HepG2 (cell line): ENCODE data around the gene TXLNA. TPM values are rescaled to one million over a fixed set of nuclear protein-coding genes. Genes with fewer than 3 reads are reported as not detected.

Source experiments
- AKAP8 ChIP-seq: sonication (generic); formaldehyde crosslinking; IDR thresholded peaks from 2 replicates; pipeline ENCODE4 v1.5.1; 2020; ENCODE audit warnings: mild to moderate bottlenecking, missing genetic modification reagents
- CBX1 ChIP-seq: IDR thresholded peaks from one replicate; pipeline ENCODE4 v1.6.1; 2016; ENCODE audit warnings: antibody characterized with exemption, low read depth
- DNMT1 ChIP-seq: sonication (generic); formaldehyde crosslinking; IDR thresholded peaks from 2 replicates; pipeline ENCODE4 v1.5.1; 2020; ENCODE audit warnings: mild to moderate bottlenecking, missing genetic modification reagents
- JUND ChIP-seq: sonication (generic); formaldehyde crosslinking; IDR thresholded peaks from 2 replicates; pipeline ENCODE4 v1.8.0; 2022; ENCODE audit warnings: mild to moderate bottlenecking, missing genetic modification reagents
- RNF2 ChIP-seq: fragments of 450-650 bp; conservative IDR thresholded peaks from 2 replicates; pipeline ENCODE4 v1.6.1; 2016; ENCODE audit warnings: low read depth
- SETDB1 ChIP-seq: sonication (generic); formaldehyde crosslinking; IDR thresholded peaks from 2 replicates; pipeline ENCODE4 v1.5.1; 2020; ENCODE audit warnings: missing genetic modification reagents, mild to moderate bottlenecking, borderline replicate concordance
- SRY ChIP-seq: sonication (generic); formaldehyde crosslinking; IDR thresholded peaks from 2 replicates; pipeline ENCODE4 v1.8.0; 2022; ENCODE audit warnings: mild to moderate bottlenecking, missing genetic modification reagents
- ZNF333 ChIP-seq: sonication (generic); formaldehyde crosslinking; IDR thresholded peaks from 2 replicates; pipeline ENCODE4 v1.4.0; 2020; ENCODE audit warnings: mild to moderate bottlenecking, missing genetic modification reagents, borderline replicate concordance
- ZNF556 ChIP-seq: sonication (generic); formaldehyde crosslinking; IDR thresholded peaks from 2 replicates; pipeline ENCODE4 v1.4.0; 2020; ENCODE audit warnings: mild to moderate bottlenecking, missing genetic modification reagents, borderline replicate concordance
- ZNF569 ChIP-seq: sonication (generic); formaldehyde crosslinking; IDR thresholded peaks from 2 replicates; pipeline ENCODE4 v1.5.0; 2020; ENCODE audit warnings: mild to moderate bottlenecking, missing genetic modification reagents, moderate library complexity, borderline replicate concordance
- ZNF7 ChIP-seq: IDR thresholded peaks from 2 replicates; pipeline ENCODE4 v1.6.1; 2016; ENCODE audit warnings: missing biosample characterization, missing genetic modification reagents
- polyA plus RNA-seq, 8 experiments: library from polyadenylated mRNA; depleted of rRNA in 3 of 8; stranded (reverse) in 7 of 8; unstranded in 1 of 8; fragments of >200 nt; fragmentation: Illumina TruSeq in 4 of 8; extraction: Trizol in 4 of 8; gene quantifications; 2 replicates each; pipeline versions ENCODE4 v1.2.1 to v1.2.3, GENCODE V29; 2011 to 2016; ENCODE audit warnings: low read depth in 4 of 8, missing spikeins in 1 of 8, mixed read lengths in 1 of 8; ENCODE audit not compliant: insufficient read depth in 1 of 8
- total RNA-seq, 5 experiments: library from RNA; depleted of rRNA; stranded (reverse); fragments of >200 nt; fragmentation: Illumina TruSeq; extraction: Trizol; gene quantifications; 2 replicates each; pipeline ENCODE4 v1.2.3, GENCODE V29; 2016; ENCODE audit warnings: low read depth in 1 of 5
- TF ChIP-seq, protein P1 (sequence below): sonication (generic); formaldehyde crosslinking; IDR thresholded peaks from 2 replicates; pipeline ENCODE4 v1.5.1; 2020; ENCODE audit warnings: mild to moderate bottlenecking, missing genetic modification reagents, moderate library complexity
- TF ChIP-seq, protein P2 (sequence below): sonication (generic); formaldehyde crosslinking; IDR thresholded peaks from 2 replicates; pipeline ENCODE4 v1.8.0; 2022; ENCODE audit warnings: missing genetic modification reagents, mild to moderate bottlenecking, moderate library complexity, borderline replicate concordance
- TF ChIP-seq, protein P3 (sequence below): sonication (generic); formaldehyde crosslinking; IDR thresholded peaks from 2 replicates; pipeline ENCODE4 v1.4.0; 2020; ENCODE audit warnings: missing genetic modification reagents, borderline replicate concordance
- TF ChIP-seq, protein P4 (sequence below): IDR thresholded peaks from 2 replicates; pipeline ENCODE4 v1.6.1; 2018; ENCODE audit warnings: missing genetic modification reagents

TXLNA gene
- total and polyA plus RNA-seq, 2 of the 13 experiments (the other 11 are each of a cell fraction or from before 2014, with no cell fraction given), result 29.6 to 67.8 TPM

DNA sequence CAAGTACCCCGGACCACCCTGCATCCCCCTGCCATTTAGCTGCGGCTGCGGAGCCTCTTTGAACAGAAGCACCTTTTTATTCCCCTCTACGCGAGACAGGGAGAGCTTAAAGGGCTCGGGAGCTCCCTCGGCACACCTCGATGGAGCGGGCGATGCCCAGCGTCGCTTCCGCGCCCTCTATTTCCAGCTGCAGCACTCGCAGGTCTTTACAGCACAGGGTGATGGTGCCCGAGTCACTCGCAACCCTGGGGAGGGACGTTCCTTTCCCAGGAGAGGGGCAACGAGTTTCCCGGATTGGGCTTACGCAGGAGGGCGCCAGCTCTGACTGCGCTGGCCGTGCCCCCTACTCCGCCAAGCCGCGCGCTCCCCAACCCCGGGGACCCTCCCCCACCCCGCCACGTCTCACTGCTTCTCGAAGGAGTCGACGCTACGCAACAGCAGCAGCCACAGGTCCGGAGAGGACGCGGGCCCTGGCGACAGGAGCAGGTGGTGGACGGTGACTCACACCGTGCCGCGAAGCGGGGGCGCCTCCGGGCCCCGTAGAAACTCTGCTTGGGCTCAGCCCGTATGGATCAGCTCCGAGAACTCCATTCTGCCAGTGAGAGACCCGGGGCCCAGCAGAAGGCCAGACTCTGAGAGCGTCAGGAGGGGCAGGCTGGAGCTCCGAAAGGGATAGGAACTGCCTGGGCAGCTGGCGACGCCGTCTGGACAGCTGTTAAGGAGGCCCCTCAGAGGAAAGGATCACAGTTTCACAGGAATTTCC lies 61.7 kb downstream of the TXLNA start (continued):
- TF ChIP-seq, protein P1, sequence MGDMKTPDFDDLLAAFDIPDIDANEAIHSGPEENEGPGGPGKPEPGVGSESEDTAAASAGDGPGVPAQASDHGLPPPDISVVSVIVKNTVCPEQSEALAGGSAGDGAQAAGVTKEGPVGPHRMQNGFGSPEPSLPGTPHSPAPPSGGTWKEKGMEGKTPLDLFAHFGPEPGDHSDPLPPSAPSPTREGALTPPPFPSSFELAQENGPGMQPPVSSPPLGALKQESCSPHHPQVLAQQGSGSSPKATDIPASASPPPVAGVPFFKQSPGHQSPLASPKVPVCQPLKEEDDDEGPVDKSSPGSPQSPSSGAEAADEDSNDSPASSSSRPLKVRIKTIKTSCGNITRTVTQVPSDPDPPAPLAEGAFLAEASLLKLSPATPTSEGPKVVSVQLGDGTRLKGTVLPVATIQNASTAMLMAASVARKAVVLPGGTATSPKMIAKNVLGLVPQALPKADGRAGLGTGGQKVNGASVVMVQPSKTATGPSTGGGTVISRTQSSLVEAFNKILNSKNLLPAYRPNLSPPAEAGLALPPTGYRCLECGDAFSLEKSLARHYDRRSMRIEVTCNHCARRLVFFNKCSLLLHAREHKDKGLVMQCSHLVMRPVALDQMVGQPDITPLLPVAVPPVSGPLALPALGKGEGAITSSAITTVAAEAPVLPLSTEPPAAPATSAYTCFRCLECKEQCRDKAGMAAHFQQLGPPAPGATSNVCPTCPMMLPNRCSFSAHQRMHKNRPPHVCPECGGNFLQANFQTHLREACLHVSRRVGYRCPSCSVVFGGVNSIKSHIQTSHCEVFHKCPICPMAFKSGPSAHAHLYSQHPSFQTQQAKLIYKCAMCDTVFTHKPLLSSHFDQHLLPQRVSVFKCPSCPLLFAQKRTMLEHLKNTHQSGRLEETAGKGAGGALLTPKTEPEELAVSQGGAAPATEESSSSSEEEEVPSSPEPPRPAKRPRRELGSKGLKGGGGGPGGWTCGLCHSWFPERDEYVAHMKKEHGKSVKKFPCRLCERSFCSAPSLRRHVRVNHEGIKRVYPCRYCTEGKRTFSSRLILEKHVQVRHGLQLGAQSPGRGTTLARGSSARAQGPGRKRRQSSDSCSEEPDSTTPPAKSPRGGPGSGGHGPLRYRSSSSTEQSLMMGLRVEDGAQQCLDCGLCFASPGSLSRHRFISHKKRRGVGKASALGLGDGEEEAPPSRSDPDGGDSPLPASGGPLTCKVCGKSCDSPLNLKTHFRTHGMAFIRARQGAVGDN (CRISPR knock-in tag), result peak; percentile 98
- no peak for TF ChIP-seq ZNF333 (CRISPR knock-in tag)
- no peak for TF ChIP-seq DNMT1 (CRISPR knock-in tag)
- TF ChIP-seq ZNF569 (CRISPR knock-in tag), result no peak
- TF ChIP-seq JUND (CRISPR knock-in tag), result peak; percentile 71; the same call in 1 of the 2 replicates
- TF ChIP-seq, protein P2, sequence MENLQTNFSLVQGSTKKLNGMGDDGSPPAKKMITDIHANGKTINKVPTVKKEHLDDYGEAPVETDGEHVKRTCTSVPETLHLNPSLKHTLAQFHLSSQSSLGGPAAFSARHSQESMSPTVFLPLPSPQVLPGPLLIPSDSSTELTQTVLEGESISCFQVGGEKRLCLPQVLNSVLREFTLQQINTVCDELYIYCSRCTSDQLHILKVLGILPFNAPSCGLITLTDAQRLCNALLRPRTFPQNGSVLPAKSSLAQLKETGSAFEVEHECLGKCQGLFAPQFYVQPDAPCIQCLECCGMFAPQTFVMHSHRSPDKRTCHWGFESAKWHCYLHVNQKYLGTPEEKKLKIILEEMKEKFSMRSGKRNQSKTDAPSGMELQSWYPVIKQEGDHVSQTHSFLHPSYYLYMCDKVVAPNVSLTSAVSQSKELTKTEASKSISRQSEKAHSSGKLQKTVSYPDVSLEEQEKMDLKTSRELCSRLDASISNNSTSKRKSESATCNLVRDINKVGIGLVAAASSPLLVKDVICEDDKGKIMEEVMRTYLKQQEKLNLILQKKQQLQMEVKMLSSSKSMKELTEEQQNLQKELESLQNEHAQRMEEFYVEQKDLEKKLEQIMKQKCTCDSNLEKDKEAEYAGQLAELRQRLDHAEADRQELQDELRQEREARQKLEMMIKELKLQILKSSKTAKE, result no peak
- TF ChIP-seq SRY (CRISPR knock-in tag), result peak; percentile 77; the same call in 1 of the 2 replicates
- no peak for TF ChIP-seq AKAP8 (CRISPR knock-in tag)
- TF ChIP-seq RNF2, result peak; percentile 77
- TF ChIP-seq, protein P3, sequence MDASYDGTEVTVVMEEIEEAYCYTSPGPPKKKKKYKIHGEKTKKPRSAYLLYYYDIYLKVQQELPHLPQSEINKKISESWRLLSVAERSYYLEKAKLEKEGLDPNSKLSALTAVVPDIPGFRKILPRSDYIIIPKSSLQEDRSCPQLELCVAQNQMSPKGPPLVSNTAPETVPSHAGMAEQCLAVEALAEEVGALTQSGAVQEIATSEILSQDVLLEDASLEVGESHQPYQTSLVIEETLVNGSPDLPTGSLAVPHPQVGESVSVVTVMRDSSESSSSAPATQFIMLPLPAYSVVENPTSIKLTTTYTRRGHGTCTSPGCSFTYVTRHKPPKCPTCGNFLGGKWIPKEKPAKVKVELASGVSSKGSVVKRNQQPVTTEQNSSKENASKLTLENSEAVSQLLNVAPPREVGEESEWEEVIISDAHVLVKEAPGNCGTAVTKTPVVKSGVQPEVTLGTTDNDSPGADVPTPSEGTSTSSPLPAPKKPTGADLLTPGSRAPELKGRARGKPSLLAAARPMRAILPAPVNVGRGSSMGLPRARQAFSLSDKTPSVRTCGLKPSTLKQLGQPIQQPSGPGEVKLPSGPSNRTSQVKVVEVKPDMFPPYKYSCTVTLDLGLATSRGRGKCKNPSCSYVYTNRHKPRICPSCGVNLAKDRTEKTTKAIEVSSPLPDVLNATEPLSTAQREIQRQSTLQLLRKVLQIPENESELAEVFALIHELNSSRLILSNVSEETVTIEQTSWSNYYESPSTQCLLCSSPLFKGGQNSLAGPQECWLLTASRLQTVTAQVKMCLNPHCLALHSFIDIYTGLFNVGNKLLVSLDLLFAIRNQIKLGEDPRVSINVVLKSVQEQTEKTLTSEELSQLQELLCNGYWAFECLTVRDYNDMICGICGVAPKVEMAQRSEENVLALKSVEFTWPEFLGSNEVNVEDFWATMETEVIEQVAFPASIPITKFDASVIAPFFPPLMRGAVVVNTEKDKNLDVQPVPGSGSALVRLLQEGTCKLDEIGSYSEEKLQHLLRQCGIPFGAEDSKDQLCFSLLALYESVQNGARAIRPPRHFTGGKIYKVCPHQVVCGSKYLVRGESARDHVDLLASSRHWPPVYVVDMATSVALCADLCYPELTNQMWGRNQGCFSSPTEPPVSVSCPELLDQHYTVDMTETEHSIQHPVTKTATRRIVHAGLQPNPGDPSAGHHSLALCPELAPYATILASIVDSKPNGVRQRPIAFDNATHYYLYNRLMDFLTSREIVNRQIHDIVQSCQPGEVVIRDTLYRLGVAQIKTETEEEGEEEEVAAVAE, result 0 out of 2 replicates have a peak, but pooled peaks have one; percentile 52
- TF ChIP-seq CBX1, result peak; percentile 38
- TF ChIP-seq ZNF556, result peak; percentile 69; the same call in 1 of the 2 replicates
- no peak for TF ChIP-seq SETDB1
- no peak for TF ChIP-seq ZNF7
- TF ChIP-seq, protein P4, sequence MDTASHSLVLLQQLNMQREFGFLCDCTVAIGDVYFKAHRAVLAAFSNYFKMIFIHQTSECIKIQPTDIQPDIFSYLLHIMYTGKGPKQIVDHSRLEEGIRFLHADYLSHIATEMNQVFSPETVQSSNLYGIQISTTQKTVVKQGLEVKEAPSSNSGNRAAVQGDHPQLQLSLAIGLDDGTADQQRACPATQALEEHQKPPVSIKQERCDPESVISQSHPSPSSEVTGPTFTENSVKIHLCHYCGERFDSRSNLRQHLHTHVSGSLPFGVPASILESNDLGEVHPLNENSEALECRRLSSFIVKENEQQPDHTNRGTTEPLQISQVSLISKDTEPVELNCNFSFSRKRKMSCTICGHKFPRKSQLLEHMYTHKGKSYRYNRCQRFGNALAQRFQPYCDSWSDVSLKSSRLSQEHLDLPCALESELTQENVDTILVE (CRISPR knock-in tag), result no peak
